Vagina (tissue), 2 donors: ENCODE results near the gene NACAD.

ENCODE experiments used
- POLR2A ChIP-seq, 2 donors: fragments of 450-650 bp; IDR thresholded peaks; one replicate each; pipeline ENCODE4 v1.6.1; 2017; ENCODE audit warnings: antibody characterized with exemption in 2 of 2, mild to moderate bottlenecking in 2 of 2, moderate library complexity in 2 of 2
- POLR2AphosphoS5 ChIP-seq, 2 donors: sonication (generic); formaldehyde crosslinking; IDR thresholded peaks; one replicate each; pipeline ENCODE4 v1.9.0; 2017; ENCODE audit warnings: antibody characterized with exemption in 2 of 2, mild to moderate bottlenecking in 2 of 2, low read depth in 1 of 2; ENCODE audit not compliant: insufficient read depth in 1 of 2
- TF ChIP-seq, protein P1 (sequence below), 3 experiments: fragments of 450-650 bp in 2 of 3; fragments of 200-600 bp in 1 of 3; sonication (generic) in 1 of 3; IDR thresholded peaks; one replicate each; pipeline ENCODE4 v1.5.1; 2017 to 2019; ENCODE audit warnings: antibody characterized with exemption in 3 of 3, mild to moderate bottlenecking in 2 of 3, moderate library complexity in 2 of 3

- TF ChIP-seq POLR2A (IDR thresholded peaks at IDR 0.05) (no peak), POLR2AphosphoS5 (IDR thresholded peaks at IDR 0.05; ENCODE audit: insufficient read depth in 1 of 2, low read depth in 1 of 2) (no peak)
- TF ChIP-seq, protein P1, sequence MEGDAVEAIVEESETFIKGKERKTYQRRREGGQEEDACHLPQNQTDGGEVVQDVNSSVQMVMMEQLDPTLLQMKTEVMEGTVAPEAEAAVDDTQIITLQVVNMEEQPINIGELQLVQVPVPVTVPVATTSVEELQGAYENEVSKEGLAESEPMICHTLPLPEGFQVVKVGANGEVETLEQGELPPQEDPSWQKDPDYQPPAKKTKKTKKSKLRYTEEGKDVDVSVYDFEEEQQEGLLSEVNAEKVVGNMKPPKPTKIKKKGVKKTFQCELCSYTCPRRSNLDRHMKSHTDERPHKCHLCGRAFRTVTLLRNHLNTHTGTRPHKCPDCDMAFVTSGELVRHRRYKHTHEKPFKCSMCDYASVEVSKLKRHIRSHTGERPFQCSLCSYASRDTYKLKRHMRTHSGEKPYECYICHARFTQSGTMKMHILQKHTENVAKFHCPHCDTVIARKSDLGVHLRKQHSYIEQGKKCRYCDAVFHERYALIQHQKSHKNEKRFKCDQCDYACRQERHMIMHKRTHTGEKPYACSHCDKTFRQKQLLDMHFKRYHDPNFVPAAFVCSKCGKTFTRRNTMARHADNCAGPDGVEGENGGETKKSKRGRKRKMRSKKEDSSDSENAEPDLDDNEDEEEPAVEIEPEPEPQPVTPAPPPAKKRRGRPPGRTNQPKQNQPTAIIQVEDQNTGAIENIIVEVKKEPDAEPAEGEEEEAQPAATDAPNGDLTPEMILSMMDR (IDR thresholded peaks at IDR 0.05): no peak
These were observed 53.4 kb downstream of the NACAD start for GRCh38 chr7:45035371-45035770.
